Measurements from ENCODE around the gene MAGEH1.
"Not testable (repeated sequence)": the region's sequence is repeated elsewhere in the genome, so short reads cannot be mapped to it uniquely, and the experiment has no call there.

Gene MAGEH1, protein sequence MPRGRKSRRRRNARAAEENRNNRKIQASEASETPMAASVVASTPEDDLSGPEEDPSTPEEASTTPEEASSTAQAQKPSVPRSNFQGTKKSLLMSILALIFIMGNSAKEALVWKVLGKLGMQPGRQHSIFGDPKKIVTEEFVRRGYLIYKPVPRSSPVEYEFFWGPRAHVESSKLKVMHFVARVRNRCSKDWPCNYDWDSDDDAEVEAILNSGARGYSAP

DNA sequence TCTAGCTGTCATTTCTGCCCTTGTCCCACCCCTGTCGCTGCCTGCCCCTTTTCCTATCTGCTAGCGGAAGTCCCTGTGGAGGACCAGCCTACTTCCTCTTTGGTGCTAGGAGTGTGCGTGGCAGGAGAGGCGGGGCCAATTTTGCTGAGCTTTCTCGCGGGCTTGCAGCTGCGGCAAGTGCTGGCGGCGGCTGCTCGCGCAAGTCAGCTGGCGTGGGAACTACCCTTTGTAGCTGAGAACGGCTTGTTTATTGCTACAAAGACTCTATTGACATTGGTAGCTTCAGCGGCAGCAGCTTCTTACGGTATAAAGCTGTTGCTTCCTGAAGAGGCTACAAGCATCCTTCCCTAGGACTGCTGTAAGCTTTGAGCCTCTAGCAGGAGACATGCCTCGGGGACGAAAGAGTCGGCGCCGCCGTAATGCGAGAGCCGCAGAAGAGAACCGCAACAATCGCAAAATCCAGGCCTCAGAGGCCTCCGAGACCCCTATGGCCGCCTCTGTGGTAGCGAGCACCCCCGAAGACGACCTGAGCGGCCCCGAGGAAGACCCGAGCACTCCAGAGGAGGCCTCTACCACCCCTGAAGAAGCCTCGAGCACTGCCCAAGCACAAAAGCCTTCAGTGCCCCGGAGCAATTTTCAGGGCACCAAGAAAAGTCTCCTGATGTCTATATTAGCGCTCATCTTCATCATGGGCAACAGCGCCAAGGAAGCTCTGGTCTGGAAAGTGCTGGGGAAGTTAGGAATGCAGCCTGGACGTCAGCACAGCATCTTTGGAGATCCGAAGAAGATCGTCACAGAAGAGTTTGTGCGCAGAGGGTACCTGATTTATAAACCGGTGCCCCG is at the start of gene MAGEH1:
MAGEH1 (plus strand) TSS at position 138 of the 843 bp plus-strand sequence; CDS start at position 386, 248 bp downstream.
- peak; percentile 40 for DNase-seq

DNA sequence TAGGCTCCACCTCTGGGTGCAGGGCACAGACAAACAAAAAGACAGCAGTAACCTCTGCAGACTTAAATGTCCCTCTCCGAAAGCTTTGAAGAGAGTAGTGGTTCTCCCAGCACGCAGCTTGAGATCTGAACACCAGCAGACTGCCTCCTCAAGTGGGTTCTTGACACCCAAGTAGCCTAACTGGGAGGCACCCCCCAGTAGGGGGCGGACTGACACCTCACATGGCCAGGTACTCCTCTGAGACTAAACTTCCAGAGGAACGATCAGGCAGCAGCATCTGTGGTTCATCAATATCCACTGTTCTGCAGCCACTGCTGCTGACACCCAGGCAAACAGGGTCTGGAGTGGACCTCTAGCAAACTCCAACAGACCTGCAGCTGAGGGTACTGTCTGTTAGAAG is 24.8 kb upstream of the MAGEH1 start:
- not testable (repeated sequence) for DNase-seq

DNA sequence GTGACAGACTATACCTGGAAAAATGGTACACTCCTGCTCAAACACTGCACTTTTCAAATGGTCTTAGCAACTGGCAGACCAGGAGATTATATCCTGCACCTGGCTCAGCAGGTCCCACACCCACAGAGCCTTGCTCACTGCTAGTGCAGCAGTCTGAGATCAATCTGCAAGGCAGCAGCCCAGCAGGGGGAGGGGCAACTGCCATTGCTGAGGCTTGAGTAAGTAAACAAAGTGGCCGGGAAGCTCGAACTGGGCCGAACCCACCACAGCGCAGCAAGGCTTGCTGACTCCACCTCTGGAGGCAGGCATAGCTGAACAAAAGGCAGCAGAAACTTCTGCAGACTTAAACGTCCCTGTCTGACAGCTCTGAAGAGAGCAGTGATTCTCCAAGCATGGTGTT is 8.5 kb upstream of the MAGEH1 start:
- DNase-seq: not testable (repeated sequence)

DNA sequence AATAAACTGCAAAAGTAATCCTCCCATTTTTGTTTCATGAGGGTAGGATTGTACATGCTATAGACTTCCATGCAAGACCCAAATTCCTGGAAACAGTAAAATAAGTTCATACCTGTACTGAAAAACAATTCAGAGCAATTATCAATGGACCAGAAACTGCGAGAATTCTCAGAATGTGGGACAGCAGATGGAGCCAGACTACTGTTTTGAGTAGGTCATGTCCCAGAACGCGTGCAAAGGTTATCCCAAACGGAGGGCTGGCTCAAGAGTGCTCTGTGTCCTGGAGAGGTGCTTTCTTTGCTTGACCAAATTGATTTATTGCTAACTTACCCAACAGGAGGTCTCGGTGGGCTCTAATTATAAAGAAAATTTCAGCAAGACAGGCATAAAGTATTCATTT is 1.7 kb upstream of the MAGEH1 start:
- no peak for DNase-seq

DNA sequence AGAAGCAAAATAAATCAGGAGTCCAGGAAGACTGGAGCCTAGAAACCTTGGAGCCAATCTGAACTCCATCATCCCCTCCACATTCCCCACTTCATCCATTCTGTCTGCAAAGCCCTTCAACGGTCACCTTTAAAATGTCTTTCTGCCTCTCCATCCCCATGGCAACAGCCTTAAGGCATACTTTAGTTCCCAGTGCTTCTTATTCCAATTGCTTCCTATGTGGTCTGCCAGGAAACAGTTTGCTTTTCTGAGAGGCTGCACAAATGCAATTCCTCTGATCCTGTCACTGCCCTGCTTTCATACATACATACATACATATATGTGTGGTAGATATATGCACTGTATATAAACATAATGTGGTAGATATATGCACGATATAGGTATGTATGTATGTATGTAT is 786 bp upstream of the MAGEH1 start:
- no peak for DNase-seq

DNA sequence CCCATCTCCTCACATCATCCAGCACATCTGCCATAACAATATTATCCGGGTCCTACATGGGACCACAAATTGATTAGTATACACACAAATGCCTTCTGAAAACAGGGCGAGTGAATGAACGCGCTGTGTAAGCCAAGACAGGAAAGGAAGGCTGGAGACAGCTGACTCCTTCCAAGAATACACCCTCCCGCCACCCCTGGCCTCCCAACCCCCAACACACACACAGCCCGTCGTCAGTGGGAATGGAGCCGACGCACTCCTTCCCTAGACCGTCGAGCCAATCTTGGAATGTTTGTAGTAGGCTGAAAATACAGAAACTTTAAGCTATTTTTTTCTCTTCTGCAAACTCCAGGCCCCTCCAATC is 319 bp upstream of the MAGEH1 start:
- no peak for DNase-seq

DNA sequence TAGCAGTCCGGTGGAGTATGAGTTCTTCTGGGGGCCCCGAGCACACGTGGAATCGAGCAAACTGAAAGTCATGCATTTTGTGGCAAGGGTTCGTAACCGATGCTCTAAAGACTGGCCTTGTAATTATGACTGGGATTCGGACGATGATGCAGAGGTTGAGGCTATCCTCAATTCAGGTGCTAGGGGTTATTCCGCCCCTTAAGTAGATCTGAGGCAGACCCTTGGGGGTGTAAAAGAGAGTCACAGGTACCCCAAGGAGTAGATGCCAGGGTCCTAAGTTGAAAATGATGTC is 852 bp downstream of the MAGEH1 start:
- DNase-seq: no peak

DNA sequence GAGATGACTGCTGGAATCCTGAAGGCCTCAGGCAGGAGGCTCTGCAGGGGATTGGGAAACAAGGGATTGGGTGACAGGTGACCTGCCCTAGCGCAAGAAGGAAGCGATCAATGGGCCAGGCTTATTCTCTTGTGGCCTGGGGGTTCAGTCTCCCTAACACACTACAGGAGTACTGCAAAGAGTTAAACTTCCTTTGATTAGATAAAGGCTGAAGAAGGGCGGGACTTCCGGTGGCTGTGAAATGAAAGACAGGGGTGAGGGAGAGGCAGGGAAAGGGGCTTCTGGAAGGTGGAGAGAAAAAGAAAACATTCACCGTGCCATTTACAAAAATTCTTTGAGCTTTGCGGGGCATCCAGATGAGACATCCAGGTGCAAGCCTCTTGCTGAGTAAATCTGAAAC is 3.8 kb downstream of the MAGEH1 start:
- not testable (repeated sequence) for DNase-seq

DNA sequence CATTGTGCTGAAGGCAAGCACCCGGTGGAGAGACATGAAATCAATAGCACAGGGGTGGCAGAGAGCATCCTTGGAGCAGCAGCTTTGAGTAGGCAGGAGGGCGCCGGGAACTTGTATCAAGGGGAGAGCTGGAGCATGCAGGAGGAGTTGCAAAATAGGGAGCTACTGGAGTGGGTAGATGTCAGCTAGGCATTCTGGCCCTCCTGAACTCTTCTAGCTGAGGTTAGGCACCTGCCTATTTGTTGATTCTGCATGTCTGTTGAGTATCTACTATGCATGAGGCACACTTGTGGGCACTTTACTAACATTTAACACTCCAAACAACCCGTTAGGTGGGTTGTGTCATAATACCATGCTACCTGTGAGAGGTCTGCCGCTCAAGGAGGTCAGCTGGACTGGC is 7.5 kb downstream of the MAGEH1 start:
- DNase-seq: not testable (repeated sequence)

DNA sequence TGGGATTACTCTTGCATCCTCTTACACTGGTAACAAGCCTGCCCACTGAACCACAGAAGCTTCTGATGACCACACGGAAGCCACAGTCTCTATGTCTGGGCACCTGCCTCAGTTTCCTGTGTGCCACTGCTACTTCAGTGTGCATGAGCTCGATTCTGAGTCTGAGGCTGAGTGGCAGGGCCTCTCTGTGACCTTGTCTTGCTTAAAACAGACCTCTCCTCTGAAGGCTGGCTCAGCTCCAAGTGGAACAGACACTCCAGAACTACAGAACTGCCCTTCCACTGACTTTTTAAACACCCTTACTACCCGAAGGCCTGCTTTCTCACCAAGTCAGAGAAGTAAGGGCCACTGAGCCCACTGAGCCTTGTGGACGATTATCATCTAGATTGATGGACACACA is 8.0 kb downstream of the MAGEH1 start:
- DNase-seq: not testable (repeated sequence)

DNA sequence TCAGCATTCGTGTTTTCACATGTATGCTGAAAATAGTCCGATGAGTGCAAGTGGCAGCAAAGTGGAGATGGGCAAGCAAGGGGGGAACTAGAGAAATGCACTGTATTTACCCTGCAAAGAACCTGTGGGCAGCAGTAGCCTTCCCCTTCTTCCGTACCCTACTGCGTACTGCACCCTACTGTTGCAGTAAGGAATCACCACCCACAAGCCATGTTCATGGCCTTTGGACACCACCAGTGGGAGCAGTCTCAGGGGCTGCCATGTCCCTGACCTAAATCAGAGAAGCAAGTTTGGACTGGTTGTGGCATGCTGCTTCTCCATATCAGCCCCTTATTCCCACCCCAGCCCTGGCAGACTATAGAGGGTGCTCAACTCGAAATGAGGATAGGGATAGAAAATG is 12.1 kb downstream of the MAGEH1 start:
- not testable (repeated sequence) for DNase-seq

DNA sequence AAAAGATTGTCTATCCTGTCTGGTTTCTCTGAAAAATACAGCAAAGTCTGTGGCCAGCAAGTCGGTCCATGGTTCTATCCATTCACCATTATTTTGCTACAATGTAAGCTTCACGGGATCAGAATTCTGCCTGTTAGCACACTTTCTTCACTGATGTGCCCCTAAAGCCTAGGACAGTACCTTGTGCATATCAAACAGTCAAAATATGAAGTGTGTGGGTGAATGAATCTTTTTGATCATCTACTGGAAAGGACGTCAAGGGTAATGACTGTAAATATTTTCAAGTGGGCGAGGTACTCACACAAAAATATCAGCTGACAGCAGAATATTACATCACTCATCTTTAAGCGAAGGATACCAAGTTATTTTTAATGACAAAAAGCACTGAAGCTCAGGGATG is 13.2 kb downstream of the MAGEH1 start:
- not testable (repeated sequence) for DNase-seq

DNA sequence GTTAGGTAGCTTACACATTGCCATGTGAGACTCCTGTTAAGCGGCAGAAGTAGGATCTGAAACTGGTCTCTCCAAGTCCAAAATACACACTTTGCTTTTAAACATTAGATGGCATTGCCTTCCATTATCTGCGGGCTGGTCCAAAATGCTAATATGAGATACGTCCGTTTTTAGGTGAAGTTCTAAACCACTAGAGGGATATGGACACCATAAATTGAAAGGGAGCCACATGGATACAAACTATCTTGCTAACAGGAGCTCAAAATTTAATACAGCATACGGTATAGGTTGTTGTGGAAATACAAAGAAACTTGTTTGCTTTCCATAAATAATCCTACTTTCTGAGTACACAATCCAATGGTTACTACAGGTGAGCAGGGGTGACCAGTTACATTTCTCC is 13.9 kb downstream of the MAGEH1 start:
- DNase-seq: not testable (repeated sequence)

DNA sequence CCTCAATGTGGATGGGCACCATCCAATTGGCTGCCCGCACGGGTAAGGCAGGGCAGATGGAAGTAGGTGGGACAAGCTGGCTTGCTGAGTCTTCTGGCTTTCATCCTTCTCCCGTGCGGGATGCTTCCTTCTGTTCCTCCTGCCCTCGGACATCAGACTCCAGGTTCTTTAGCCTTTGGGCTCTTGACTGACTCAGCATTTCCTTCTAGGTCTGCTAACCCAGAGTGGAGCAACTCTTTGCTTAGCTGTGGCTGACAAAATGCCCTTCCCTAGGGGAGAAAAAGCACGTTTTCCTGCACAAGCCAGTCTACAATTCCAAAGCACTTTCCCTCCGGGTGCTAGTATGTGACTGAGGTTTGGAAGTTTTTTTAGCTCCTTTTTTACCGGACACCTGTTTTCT is 28.0 kb downstream of the MAGEH1 start:
- not testable (repeated sequence) for DNase-seq

DNA sequence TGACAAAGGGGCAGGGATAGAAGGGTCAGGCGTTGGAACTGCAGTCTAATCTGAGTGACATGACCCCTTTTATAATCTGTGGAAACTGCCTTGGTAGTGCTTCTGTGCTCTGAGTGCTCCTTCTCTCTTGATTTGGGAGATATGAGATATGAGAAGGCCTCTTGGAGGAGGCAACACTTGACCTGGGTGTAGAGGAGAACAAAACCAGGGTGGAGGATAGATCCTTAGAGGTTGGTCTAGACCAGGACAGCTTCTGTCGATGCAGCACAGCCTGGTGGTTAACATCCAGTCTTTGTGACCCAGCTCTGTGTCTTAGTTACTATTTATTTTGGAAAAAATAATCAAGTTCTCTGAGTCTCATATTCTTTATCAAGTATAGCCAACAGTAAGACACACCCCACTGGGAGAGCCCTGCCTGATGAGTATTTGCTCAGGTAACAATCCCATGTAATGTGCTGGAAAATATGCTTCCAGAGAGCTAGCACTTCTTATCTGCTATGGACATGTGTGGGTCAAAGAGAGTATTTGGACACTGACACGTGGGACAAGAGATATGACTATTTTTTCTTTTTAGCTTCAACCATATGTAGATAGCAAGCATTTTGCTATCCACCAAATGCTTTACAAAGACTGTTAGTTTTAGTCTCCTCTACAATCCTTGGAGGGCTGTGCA is 28.6 kb downstream of the MAGEH1 start:
- DNase-seq: no peak

DNA sequence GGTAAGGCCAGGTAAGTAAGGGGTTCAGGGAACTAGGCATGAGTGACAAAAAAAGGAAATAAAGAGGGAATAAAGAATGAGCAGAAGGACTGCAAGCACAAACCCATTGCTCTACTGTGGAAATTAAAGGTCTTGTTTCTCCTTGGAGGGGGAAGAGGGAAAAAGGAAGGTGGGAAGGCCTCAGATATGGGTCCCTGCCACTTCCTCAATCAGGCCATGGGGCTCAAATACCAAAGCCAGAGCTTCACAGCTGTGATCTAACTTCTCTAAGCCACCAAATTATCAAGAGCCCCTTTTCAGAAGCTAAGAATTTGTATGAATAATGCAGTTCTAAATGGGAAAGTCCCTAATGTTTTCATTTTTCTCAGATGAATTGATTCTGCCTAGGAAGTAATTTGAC is 33.0 kb downstream of the MAGEH1 start:
- no peak for DNase-seq

DNA sequence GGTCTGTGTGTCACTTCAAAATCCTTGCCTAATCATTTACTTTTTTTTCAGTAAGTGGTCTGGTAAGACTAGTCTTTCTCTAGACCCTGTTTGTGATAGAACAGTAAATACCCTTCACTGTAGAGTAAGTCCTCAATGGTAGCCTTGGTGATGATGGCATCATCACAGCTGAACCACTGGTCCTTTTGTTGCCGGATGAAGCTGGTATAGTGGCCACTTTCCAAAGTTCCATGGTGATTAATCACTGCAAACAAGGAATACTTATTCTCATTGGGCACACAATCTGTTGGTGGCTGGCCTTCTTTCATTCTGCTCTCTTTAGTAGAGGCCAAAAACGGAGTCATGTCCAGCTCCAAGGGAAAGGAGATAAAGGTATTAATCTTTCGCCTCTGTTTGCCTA is 34.8 kb downstream of the MAGEH1 start:
- DNase-seq: peak; percentile 32

DNA sequence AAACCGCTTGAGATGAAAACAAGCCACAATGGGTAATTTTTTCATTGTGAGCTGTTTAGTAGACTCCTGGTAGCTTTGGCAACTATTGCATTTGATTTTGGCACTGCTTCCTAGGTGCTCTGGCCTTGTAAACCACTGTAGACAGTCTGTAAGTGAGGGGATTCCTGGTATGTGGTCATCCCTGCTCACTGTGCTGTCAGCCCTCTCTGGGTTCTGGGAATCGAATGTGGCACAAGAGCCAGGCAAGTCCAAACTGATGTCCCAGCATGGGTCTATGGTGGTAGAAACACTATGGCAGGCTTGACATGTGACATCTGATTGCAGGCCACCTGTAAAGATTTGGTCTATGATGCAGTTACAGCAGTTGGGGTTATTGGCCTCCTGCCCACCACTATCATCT is 35.2 kb downstream of the MAGEH1 start:
- no peak for DNase-seq

DNA sequence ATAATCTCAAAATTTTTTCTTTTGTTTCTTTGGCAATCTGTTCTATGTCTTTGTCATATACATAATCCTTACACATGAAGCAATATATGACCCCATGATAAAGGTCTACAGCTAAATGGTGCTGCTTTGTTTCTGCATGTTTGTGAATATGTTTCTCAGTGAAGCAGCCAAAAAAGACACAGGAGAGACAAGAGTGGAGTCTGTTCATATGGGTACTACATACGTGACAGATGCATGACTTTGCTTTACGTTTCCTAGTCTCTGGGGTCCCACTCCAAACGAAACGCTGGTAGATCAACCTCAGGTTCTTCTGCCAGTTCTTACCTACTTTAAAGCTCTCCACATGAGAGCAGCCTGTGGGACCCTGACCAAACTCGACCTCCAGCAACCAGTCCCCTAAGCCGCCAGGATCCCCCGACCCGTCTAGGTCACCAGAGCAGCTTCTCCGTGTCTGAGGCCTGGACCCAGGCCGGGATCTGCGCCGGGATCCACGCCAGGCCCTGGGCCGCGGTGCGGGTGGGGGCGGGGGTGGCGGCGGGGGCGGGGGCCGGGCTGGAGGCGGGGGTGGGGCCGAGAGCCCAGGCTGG is 36.2 kb downstream of the MAGEH1 start:
- DNase-seq: no peak

DNA sequence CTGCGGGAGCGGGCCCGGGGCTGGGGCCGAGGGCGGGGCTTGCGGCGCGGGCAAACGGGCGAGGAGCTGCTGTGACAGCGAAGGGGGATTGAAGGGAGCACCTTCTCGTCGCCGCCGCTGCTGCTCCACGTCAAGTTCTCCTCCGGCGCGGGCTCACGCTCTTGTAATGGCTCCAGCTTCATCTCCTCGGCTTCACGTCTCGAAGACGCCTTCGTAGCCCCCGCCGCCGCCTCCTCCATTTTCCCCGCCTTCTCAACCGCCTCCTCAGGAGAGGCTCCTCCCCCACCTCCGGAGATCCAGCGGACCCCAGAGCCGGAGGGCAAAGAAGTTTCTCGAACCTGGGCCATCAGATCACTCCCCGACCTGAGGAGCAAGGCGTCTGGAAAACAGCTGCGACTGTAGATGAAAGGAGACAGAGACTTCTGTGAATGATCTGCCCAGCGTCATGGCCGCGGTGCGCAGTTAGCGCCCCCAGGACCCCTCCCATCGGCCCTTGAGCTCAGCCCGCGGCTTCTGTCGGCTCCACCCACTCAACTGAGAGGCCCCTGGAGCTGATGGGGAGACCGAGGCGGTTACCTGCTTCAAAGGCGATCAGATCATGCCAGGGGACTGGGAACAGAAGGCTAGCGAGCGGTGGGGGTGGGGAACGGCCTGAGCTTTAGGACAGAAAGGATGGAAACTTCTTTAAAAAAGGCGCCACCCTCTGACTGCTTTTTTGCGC is 36.8 kb downstream of the MAGEH1 start:
- DNase-seq: peak; percentile 4

DNA sequence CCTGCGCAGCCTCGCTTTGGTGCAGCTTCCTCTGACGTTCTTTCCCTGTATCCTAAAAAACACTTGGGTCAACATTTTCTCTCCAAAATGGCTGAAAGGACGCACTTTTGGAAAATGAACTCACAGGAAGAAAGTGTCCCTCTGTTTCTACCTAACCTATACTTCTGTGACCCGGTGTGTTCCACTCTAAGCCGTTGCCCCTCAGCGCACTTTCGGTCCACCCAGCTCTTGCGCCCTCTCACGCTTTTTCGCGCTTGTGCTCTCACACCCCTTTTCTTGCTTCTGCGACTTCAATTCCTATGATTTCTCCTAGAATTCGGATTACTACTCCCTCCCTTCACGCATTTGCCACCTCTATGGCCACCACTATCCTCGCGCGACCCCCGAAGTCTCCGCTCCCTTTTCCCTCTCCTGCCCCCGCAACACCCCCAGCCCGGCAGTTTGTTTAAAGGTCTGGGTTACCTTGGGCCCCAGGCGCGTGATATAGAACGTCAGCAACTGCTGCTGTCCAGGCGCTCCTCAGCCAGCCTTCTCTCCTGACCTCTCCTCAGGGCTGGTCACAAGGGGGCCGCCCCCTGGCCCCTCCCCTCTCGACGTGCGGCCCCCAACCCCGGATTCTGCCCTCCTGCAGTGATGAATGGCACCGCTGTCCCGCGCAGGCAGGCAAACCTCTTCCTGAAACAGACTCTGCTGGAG is 37.5 kb downstream of the MAGEH1 start, which contains the start of gene USP51:
USP51 (minus strand) TSS at position 535 of the 696 bp plus-strand sequence. CDS start 909 bp downstream, outside the sequence.
- DNase-seq: no peak

DNA sequence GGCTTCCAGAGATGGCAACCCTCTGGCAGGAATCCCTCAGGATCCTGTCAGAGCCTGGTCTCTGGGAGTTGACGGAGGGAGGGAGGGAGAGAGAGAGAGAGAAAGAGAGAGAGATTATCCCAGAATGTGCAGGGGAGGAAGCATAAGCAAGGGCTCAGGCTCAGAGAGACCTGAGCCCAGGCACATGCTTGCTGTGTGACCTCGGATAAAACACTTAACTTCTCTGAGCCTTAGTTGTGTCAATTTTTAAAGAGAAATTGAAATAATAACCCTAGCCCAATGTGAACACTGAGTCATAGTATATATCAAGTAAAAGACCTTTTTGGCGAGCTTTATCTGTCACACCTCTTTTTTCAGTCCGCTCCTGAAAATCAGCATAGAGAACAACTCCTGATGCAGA is 38.2 kb downstream of the MAGEH1 start:
- no peak for DNase-seq

Data from NCI-H446 treated with DMSO at 0.1 percent for 48 hours (cell line).